Measurements from ENCODE around the gene NLRP13. TPM values are rescaled to one million over a fixed set of nuclear protein-coding genes. Genes with fewer than 3 reads are reported as not detected.

The NLRP13 gene
- total RNA-seq, 4 donors from 2014 or later, result not detected

DNA sequence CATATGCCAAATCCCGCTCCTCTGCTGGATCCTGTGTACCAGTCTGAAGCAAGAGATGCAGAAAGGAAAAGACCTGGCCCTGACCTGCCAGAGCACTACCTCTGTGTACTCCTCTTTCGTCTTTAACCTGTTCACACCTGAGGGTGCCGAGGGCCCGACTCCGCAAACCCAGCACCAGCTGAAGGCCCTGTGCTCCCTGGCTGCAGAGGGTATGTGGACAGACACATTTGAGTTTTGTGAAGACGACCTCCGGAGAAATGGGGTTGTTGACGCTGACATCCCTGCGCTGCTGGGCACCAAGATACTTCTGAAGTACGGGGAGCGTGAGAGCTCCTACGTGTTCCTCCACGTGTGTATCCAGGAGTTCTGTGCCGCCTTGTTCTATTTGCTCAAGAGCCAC is 73.7 kb downstream of the NLRP13 start:
- Histone ChIP-seq H3K36me3 (no peaks in the 10 kb centered on the region), H3K27ac (no peak overlapping the region), H3K4me1 (no peaks in the 10 kb centered on the region), H3K4me3 (replicated peaks in 1 of 3) (no peak overlapping the region), H3K9me3 (no peaks in the 10 kb centered on the region), H3K27me3 (no peaks in the 10 kb centered on the region)
- no peak for TF ChIP-seq POLR2A (IDR thresholded peaks at IDR 0.05)
- TF ChIP-seq, protein P1, sequence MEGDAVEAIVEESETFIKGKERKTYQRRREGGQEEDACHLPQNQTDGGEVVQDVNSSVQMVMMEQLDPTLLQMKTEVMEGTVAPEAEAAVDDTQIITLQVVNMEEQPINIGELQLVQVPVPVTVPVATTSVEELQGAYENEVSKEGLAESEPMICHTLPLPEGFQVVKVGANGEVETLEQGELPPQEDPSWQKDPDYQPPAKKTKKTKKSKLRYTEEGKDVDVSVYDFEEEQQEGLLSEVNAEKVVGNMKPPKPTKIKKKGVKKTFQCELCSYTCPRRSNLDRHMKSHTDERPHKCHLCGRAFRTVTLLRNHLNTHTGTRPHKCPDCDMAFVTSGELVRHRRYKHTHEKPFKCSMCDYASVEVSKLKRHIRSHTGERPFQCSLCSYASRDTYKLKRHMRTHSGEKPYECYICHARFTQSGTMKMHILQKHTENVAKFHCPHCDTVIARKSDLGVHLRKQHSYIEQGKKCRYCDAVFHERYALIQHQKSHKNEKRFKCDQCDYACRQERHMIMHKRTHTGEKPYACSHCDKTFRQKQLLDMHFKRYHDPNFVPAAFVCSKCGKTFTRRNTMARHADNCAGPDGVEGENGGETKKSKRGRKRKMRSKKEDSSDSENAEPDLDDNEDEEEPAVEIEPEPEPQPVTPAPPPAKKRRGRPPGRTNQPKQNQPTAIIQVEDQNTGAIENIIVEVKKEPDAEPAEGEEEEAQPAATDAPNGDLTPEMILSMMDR (IDR thresholded peaks at IDR 0.05), result no peak
- intact Hi-C loops (cut with DNase I), result no loop called here
- WGBS, 2 donors, result 88 to 89% methylated on average over 14 of the region's 14 CpGs
- DNase-seq, result no peak

DNA sequence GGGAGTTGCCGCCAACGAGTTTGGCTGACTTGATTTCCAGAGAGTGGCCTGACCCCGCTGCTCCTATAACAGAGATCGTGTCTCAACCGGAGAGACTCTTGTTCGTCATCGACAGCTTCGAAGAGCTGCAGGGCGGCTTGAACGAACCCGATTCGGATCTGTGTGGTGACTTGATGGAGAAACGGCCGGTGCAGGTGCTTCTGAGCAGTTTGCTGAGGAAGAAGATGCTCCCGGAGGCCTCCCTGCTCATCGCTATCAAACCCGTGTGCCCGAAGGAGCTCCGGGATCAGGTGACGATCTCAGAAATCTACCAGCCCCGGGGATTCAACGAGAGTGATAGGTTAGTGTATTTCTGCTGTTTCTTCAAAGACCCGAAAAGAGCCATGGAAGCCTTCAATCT is 74.2 kb downstream of the NLRP13 start:
- DNase-seq, result no peak
- H3K4me3 ChIP-seq (replicated peaks in 1 of 3), result no peak overlapping the region
- no peaks in the 10 kb centered on the region for H3K27me3 ChIP-seq
- H3K4me1 ChIP-seq, result no peaks in the 10 kb centered on the region
- H3K36me3 ChIP-seq, result no peaks in the 10 kb centered on the region
- TF ChIP-seq, protein P1 (IDR thresholded peaks at IDR 0.05), result no peak
- no peak for TF ChIP-seq POLR2A (IDR thresholded peaks at IDR 0.05)
- 89 to 91% methylated on average over 23 of the region's 23 CpGs for WGBS, 2 donors
- no peak overlapping the region for H3K27ac ChIP-seq
- intact Hi-C loops (cut with DNase I), result no loop called here
- H3K9me3 ChIP-seq, result no peaks in the 10 kb centered on the region

DNA sequence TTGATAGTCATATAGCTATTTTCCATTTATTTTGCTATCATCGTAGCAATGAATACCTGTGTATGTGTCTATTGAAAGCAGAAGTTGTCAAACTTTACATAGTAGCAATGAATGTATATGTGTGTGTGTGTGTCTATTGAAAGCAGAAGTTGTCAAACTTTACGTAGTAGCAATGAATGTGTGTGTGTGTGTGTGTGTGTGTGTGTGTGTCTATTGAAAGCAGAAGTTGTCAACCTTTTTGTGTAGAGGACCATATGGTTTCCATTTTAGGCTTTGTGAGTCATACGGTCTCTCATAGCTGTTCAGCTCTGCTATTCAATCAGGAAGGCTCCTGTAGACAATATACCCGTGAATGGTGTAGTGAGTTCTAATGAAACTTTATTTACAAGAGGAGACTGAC is 75.0 kb downstream of the NLRP13 start:
- TF ChIP-seq POLR2A (IDR thresholded peaks at IDR 0.05), result no peak
- TF ChIP-seq, protein P1 (IDR thresholded peaks at IDR 0.05), result no peak
- 77 to 79% methylated on average over 4 of the region's 4 CpGs for WGBS, 2 donors
- Histone ChIP-seq H3K27ac (no peak overlapping the region), H3K9me3 (no peaks in the 10 kb centered on the region), H3K4me3 (replicated peaks in 1 of 3) (no peak overlapping the region), H3K4me1 (no peaks in the 10 kb centered on the region), H3K27me3 (no peaks in the 10 kb centered on the region), H3K36me3 (no peaks in the 10 kb centered on the region)
- intact Hi-C loops (cut with DNase I), result no loop called here
- no peak for DNase-seq

DNA sequence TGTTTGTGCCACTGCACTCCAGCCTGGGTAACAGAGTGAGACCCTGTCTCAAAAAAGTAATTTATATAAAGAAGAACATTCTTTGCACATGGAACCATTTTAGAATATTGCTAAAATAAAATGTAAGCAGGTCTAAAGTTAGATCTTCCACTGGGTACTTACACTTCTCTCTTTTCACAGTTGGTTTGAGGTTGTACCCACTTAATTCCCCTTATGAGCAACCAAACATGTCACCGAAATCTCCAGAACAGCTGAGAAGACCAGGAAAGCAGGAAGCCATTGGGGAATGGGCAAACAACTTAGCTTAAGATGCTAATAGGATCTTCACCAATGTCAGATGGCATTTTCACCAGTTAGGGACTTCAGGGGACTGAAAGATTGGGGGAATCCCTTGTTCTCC is 77.0 kb downstream of the NLRP13 start:
- intact Hi-C loops (cut with DNase I), result no loop called here
- no peak for DNase-seq
- Histone ChIP-seq H3K36me3 (no peaks in the 10 kb centered on the region), H3K27ac (no peak overlapping the region), H3K4me1 (no peaks in the 10 kb centered on the region), H3K9me3 (no peaks in the 10 kb centered on the region), H3K27me3 (no peaks in the 10 kb centered on the region), H3K4me3 (replicated peaks in 1 of 3) (no peak overlapping the region)
- TF ChIP-seq, protein P1 (IDR thresholded peaks at IDR 0.05), result no peak
- no peak for TF ChIP-seq POLR2A (IDR thresholded peaks at IDR 0.05)
- WGBS, 2 donors, result 79 to 86% methylated on average over 1 of the region's 1 CpG

Other genes with a start within 250 kb of the NLRP13 start
- gene NLRP9, start 193.9 kb downstream of the NLRP13 start, total RNA-seq, result not detected
- gene RFPL4A, start 173.2 kb downstream of the NLRP13 start, total RNA-seq, result not detected
- gene RFPL4AL1, start 163.2 kb downstream of the NLRP13 start, total RNA-seq, result under 1 TPM in 1 of 4 donors, not detected in 3; 0.33 TPM
- gene NLRP11, start 100.3 kb downstream of the NLRP13 start, total RNA-seq, result not detected
- not detected for gene NLRP4, start 95.8 kb downstream of the NLRP13 start, total RNA-seq
- not detected for gene NLRP8, start 15.5 kb upstream of the NLRP13 start, total RNA-seq
- gene NLRP5, start 54.4 kb upstream of the NLRP13 start, total RNA-seq, result not detected
- gene ZNF787, start 189.0 kb upstream of the NLRP13 start, total RNA-seq, result 10 to 100 TPM in 3 of 4 donors, 1 to 10 TPM in 1; 7.8 to 21.3 (median 14.2) TPM
- gene ZNF444, start 209.0 kb upstream of the NLRP13 start, total RNA-seq, result 10 to 100 TPM; 35.1 to 53.0 (median 45.5) TPM
- not detected for gene GALP, start 243.7 kb upstream of the NLRP13 start, total RNA-seq